Mesenchymal stem cell (in vitro differentiated cells and primary cell): ENCODE data around the gene RAD51.
"Not testable (repeated sequence)": the region's sequence is repeated elsewhere in the genome, so short reads cannot be mapped to it uniquely, and the experiment has no call there.

Source experiments
- DNase-seq: peaks from one replicate; pipeline ENCODE4 v3.0.0-alpha.2; 2013
- H2AFZ ChIP-seq: one replicate; pipeline ENCODE4 v1.6.1; 2013; ENCODE audit warnings: low read depth, mild to moderate bottlenecking, control low read depth, inconsistent platforms, low read length, moderate library complexity
- H2AK5ac ChIP-seq: 2 replicates; pipeline ENCODE4 v1.6.1; 2013; ENCODE audit warnings: low read length, moderate library complexity, mild to moderate bottlenecking, inconsistent platforms; ENCODE audit not compliant: severe bottlenecking
- H2BK120ac ChIP-seq: one replicate; pipeline ENCODE4 v1.6.1; 2013; ENCODE audit warnings: low read depth, mild to moderate bottlenecking, inconsistent platforms, low read length, moderate library complexity
- H2BK12ac ChIP-seq, 2 experiments: one replicate each; pipeline ENCODE4 v1.6.1; 2013; ENCODE audit warnings: inconsistent platforms in 2 of 2, low read length in 2 of 2, mild to moderate bottlenecking in 2 of 2, moderate library complexity in 2 of 2, control low read depth in 1 of 2
- H2BK15ac ChIP-seq: one replicate; pipeline ENCODE4 v1.6.1; 2013; ENCODE audit warnings: mild to moderate bottlenecking, low read depth, inconsistent platforms; ENCODE audit not compliant: poor library complexity, severe bottlenecking
- H2BK5ac ChIP-seq: 2 replicates; pipeline ENCODE4 v1.6.1; 2013; ENCODE audit warnings: low read depth, mild to moderate bottlenecking, low read length, control low read depth, inconsistent platforms; ENCODE audit not compliant: poor library complexity, severe bottlenecking
- H3K14ac ChIP-seq, 2 experiments: one replicate each; pipeline ENCODE4 v1.6.1; 2013; ENCODE audit warnings: inconsistent platforms in 2 of 2, low read length in 2 of 2, control low read depth in 1 of 2, mild to moderate bottlenecking in 1 of 2, moderate library complexity in 1 of 2
- H3K18ac ChIP-seq, 2 experiments: one replicate each; pipeline ENCODE4 v1.6.1; 2013; ENCODE audit warnings: inconsistent platforms in 2 of 2, low read length in 2 of 2, control low read depth in 1 of 2, low read depth in 1 of 2, mild to moderate bottlenecking in 1 of 2
- H3K23ac ChIP-seq, 2 experiments: one replicate each; pipeline ENCODE4 v1.6.1; 2013; ENCODE audit warnings: inconsistent platforms in 2 of 2, low read length in 2 of 2, mild to moderate bottlenecking in 2 of 2, moderate library complexity in 2 of 2, control low read depth in 1 of 2
- H3K27ac ChIP-seq: 2 replicates; pipeline ENCODE4 v1.5.1; 2013; ENCODE audit warnings: mild to moderate bottlenecking, moderate library complexity, low read length, control low read depth, inconsistent platforms; ENCODE audit not compliant: poor library complexity, severe bottlenecking
- H3K27me3 ChIP-seq, 2 experiments: 2 replicates each; pipeline versions ENCODE4 v1.6.1 to v1.7.0; 2013; ENCODE audit warnings: low read length in 2 of 2, mild to moderate bottlenecking in 2 of 2, moderate library complexity in 2 of 2, control low read depth in 1 of 2, inconsistent platforms in 1 of 2; ENCODE audit not compliant: control insufficient read depth in 1 of 2, insufficient read depth in 1 of 2
- H3K36me3 ChIP-seq, 2 experiments: 2 replicates each; pipeline versions ENCODE4 v1.6.1 to v1.7.0; 2013; ENCODE audit warnings: low read length in 2 of 2, control low read depth in 1 of 2, inconsistent platforms in 1 of 2, low read depth in 1 of 2, mild to moderate bottlenecking in 1 of 2; ENCODE audit not compliant: insufficient read depth in 2 of 2, control insufficient read depth in 1 of 2
- H3K4ac ChIP-seq, 2 experiments: one replicate each; pipeline ENCODE4 v1.6.1; 2013; ENCODE audit warnings: inconsistent platforms in 2 of 2, low read length in 2 of 2, mild to moderate bottlenecking in 2 of 2, moderate library complexity in 2 of 2, control low read depth in 1 of 2, low read depth in 1 of 2
- H3K4me1 ChIP-seq: 2 replicates; pipeline ENCODE4 v1.6.1; 2013; ENCODE audit warnings: low read depth, low read length, control low read depth; ENCODE audit not compliant: control insufficient read depth, insufficient read depth
- H3K4me2 ChIP-seq: 2 replicates; pipeline ENCODE4 v1.6.1; 2013; ENCODE audit warnings: low read length, mild to moderate bottlenecking, inconsistent platforms; ENCODE audit not compliant: poor library complexity, severe bottlenecking
- H3K4me3 ChIP-seq, 2 experiments: 2 replicates each; pipeline versions ENCODE4 v1.5.1 to v1.7.0; 2013; ENCODE audit warnings: low read length in 2 of 2, mild to moderate bottlenecking in 2 of 2, control low read depth in 1 of 2, low read depth in 1 of 2; ENCODE audit not compliant: insufficient read depth in 1 of 2
- H3K79me1 ChIP-seq: replicated peaks from 2 replicates; pipeline ENCODE4 v1.6.1; 2013; ENCODE audit warnings: mild to moderate bottlenecking, control low read depth, low read length, inconsistent platforms; ENCODE audit not compliant: poor library complexity, severe bottlenecking
- H3K9ac ChIP-seq: 2 replicates; pipeline ENCODE4 v1.7.0; 2013; ENCODE audit warnings: mild to moderate bottlenecking, low read length, moderate library complexity
- H3K9me3 ChIP-seq: 2 replicates; pipeline ENCODE4 v1.7.0; 2013; ENCODE audit warnings: mild to moderate bottlenecking, low read length; ENCODE audit not compliant: control insufficient read depth
- H4K8ac ChIP-seq: one replicate; pipeline ENCODE4 v1.6.1; 2013; ENCODE audit warnings: inconsistent platforms, mild to moderate bottlenecking, low read length, moderate library complexity
- H4K91ac ChIP-seq: one replicate; pipeline ENCODE4 v1.6.1; 2013; ENCODE audit warnings: mild to moderate bottlenecking, low read length, inconsistent platforms
- WGBS: methylation state at CpG from one replicate; pipeline ENCODE4 v1.1.7; 2013; ENCODE audit warnings: mixed read lengths; 5-methylcytosine and 5-hydroxymethylcytosine counted together

RAD51 gene

DNA sequence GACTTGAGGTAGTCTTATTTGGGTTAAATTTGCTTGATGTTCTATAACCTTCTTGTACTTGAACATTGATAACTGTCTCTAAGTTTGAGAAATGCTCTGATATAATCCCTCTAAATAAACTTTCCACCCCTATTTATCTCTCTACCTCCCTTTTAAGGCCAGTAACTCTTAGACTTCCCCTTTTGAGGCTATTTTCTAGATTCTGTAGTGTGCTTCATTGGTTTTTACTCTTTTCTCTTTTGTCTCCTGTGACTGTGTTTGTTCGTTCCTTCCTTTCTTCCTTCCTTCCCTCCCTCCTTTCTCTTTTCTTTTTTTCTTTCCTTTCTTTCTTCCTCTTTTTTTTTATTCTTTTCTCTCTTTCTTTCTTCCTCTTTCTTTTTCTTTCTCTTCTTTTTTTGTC, 14.0 kb upstream of the RAD51 start:
- not testable (repeated sequence) for H2BK5ac ChIP-seq, H3K4me2 ChIP-seq, H2BK120ac ChIP-seq, H3K36me3 ChIP-seq, H3K14ac ChIP-seq, H3K23ac ChIP-seq, H2BK15ac ChIP-seq, H3K9me3 ChIP-seq, H2AFZ ChIP-seq, H3K79me1 ChIP-seq, H4K91ac ChIP-seq, H3K4me1 ChIP-seq, H3K27me3 ChIP-seq, H2BK12ac ChIP-seq, H3K9ac ChIP-seq, H3K4me3 ChIP-seq, H3K4ac ChIP-seq, DNase-seq, H3K27ac ChIP-seq, H2AK5ac ChIP-seq, H4K8ac ChIP-seq, H3K18ac ChIP-seq
- WGBS, result 82% methylated on average over 1 of the region's 1 CpG

- H3K27ac ChIP-seq, result no peak overlapping the region
- H2AFZ ChIP-seq, result no peak overlapping the region
- DNase-seq, result no peak
- H2BK12ac ChIP-seq, result no peak overlapping the region
- no peak overlapping the region for H2BK120ac ChIP-seq
- H3K14ac ChIP-seq, result no peak overlapping the region
- H3K4me3 ChIP-seq, result no peak overlapping the region
- peaks cover 0 to 4% of the 10 kb centered on the region in 2 experiments for H3K36me3 ChIP-seq
- no peak overlapping the region for H3K4ac ChIP-seq
- H3K4me2 ChIP-seq, result no peak overlapping the region
- no peaks in the 10 kb centered on the region for H3K27me3 ChIP-seq
- H3K9me3 ChIP-seq, result no peaks in the 10 kb centered on the region
- H3K9ac ChIP-seq, result no peak overlapping the region
- H3K4me1 ChIP-seq, result no peaks in the 10 kb centered on the region
- H4K8ac ChIP-seq, result no peak overlapping the region
- H3K23ac ChIP-seq, result no peak overlapping the region
- H2AK5ac ChIP-seq, result no peak overlapping the region
- no peak overlapping the region for H4K91ac ChIP-seq
- H3K18ac ChIP-seq, result no peak overlapping the region
- H2BK5ac ChIP-seq, result no peak overlapping the region
- H2BK15ac ChIP-seq, result no peak overlapping the region
- H3K79me1 ChIP-seq, result peaks cover 3% of the 10 kb centered on the region
These were observed 10.6 kb upstream of the RAD51 start for GRCh38 chr15:40684381-40684780.

- H2AFZ ChIP-seq, result no peak overlapping the region
- no peak for DNase-seq
- H3K9me3 ChIP-seq, result no peaks in the 10 kb centered on the region
- WGBS, result 94% methylated on average over 2 of the region's 2 CpGs
- H3K4me2 ChIP-seq, result no peak overlapping the region
- H3K4ac ChIP-seq, result no peak overlapping the region
- H3K18ac ChIP-seq, result no peak overlapping the region
- no peak overlapping the region for H4K8ac ChIP-seq
- H3K27ac ChIP-seq, result no peak overlapping the region
- H3K79me1 ChIP-seq, result peaks cover 3% of the 10 kb centered on the region
- no peak overlapping the region for H2BK120ac ChIP-seq
- no peak overlapping the region for H2AK5ac ChIP-seq
- H2BK15ac ChIP-seq, result no peak overlapping the region
- no peak overlapping the region for H2BK5ac ChIP-seq
- no peaks in the 10 kb centered on the region for H3K27me3 ChIP-seq
- no peak overlapping the region for H3K9ac ChIP-seq
- H3K4me3 ChIP-seq, result no peak overlapping the region
- no peak overlapping the region for H4K91ac ChIP-seq
- H3K4me1 ChIP-seq, result no peaks in the 10 kb centered on the region
- H3K36me3 ChIP-seq, result peaks cover 0 to 4% of the 10 kb centered on the region in 2 experiments
- no peak overlapping the region for H3K14ac ChIP-seq
- H2BK12ac ChIP-seq, result no peak overlapping the region
- H3K23ac ChIP-seq, result no peak overlapping the region
These were observed 9.6 kb upstream of the RAD51 start for GRCh38 chr15:40685376-40685775.

DNA sequence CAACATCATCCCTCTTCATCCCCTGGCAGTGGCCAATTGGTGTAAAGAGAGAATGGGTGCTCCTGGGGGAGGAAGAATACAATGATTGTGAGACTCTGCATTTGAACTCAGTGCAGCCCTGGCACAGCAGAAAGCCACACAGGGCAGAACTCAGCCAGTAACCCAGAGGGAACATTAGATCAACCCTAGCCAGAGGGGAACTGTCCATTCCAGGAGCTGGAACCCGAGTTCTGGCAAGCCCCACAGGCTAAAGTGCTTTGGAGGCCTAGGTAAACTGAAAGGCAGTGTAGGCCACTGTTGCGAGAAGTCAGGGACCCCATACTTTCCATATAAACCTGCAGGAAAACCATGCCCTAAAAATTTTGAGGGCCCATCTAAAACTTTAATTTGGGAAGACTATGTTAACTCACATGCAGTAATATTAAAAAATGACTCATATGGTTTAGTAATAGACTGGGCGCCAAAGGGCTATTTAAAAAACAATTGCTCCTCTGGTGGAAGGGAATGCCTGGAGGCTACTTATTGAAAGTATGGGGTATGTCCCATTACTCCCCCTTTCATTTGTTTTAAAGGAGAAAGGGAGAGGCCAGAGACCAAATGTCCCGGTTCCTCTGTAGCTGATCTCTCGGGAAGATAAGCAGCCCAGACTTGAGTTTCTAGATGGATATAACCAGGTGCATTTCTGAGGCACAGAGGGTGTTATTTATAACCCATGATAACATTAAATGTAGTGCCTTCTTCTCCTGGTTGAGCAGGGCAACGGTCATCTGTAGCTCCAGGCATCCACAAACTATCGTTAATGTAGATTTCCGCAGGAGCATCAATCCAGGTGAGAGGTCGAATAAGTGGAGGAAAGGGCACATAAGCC, 5.8 kb upstream of the RAD51 start:
- H3K23ac ChIP-seq, result no peak overlapping the region
- H3K36me3 ChIP-seq, result peaks cover 6 to 14% of the 10 kb centered on the region in 2 experiments
- no peak overlapping the region for H3K4me3 ChIP-seq
- H3K4me1 ChIP-seq, result peaks cover 8% of the 10 kb centered on the region
- no peak overlapping the region for H2AFZ ChIP-seq
- H3K4me2 ChIP-seq, result no peak overlapping the region
- H3K4ac ChIP-seq, result no peak overlapping the region
- no peak overlapping the region for H4K91ac ChIP-seq
- DNase-seq, result no peak
- no peak overlapping the region for H2BK15ac ChIP-seq
- no peak overlapping the region for H2AK5ac ChIP-seq
- WGBS, result 90% methylated on average over 8 of the region's 9 CpGs
- H2BK5ac ChIP-seq, result no peak overlapping the region
- H3K9ac ChIP-seq, result no peak overlapping the region
- no peak overlapping the region for H2BK12ac ChIP-seq
- H3K14ac ChIP-seq, result no peak overlapping the region
- H2BK120ac ChIP-seq, result no peak overlapping the region
- H3K27ac ChIP-seq, result no peak overlapping the region
- H4K8ac ChIP-seq, result no peak overlapping the region
- H3K79me1 ChIP-seq, result peaks cover 12% of the 10 kb centered on the region
- H3K18ac ChIP-seq, result no peak overlapping the region
- H3K27me3 ChIP-seq, result no peaks in the 10 kb centered on the region
- no peaks in the 10 kb centered on the region for H3K9me3 ChIP-seq
